Astrocyte (in vitro differentiated cells and primary cell): ENCODE measurements around the gene RNF157.

ENCODE experiments used
- EZH2 ChIP-seq: IDR thresholded peaks from 2 replicates; pipeline ENCODE4 v1.6.1; 2012; ENCODE audit warnings: mild to moderate bottlenecking, low read length, inconsistent platforms; ENCODE audit not compliant: insufficient read depth
- TF ChIP-seq, protein P1 (sequence below): IDR thresholded peaks from 2 replicates; pipeline ENCODE4 v1.5.1; 2011; ENCODE audit warnings: low read depth, mild to moderate bottlenecking, inconsistent platforms, low read length, moderate library complexity; ENCODE audit not compliant: insufficient read depth

DNA sequence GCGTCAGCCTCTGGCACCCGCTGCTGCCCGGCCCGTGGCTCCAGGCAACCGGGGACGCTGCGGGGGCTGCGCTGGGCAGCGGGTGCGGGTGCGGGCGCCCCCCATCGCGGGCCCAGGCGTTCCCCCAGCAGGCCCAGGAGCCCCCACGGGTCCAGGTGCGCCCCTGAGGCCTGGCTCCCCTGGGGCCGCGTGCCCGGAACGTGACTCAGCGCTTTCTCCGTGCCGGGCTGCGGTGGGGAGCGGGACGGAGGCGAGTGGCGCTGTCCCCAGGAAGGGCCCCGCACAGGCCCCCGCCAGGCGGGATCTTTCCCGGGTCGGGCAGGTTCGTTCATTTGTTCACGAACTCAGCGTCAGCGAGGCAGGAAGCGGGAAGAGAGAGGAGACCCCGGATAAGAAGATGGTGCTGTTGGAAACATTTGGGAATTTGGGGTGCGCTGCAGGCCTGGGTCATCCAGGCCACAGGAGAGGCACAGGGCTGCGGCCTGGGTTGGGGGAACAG lies 118.3 kb downstream of the RNF157 start:
- TF ChIP-seq, protein P1, sequence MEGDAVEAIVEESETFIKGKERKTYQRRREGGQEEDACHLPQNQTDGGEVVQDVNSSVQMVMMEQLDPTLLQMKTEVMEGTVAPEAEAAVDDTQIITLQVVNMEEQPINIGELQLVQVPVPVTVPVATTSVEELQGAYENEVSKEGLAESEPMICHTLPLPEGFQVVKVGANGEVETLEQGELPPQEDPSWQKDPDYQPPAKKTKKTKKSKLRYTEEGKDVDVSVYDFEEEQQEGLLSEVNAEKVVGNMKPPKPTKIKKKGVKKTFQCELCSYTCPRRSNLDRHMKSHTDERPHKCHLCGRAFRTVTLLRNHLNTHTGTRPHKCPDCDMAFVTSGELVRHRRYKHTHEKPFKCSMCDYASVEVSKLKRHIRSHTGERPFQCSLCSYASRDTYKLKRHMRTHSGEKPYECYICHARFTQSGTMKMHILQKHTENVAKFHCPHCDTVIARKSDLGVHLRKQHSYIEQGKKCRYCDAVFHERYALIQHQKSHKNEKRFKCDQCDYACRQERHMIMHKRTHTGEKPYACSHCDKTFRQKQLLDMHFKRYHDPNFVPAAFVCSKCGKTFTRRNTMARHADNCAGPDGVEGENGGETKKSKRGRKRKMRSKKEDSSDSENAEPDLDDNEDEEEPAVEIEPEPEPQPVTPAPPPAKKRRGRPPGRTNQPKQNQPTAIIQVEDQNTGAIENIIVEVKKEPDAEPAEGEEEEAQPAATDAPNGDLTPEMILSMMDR, result no peak
- no peak for TF ChIP-seq EZH2
